ENCODE measurements around the gene FAXDC2. TPM values are rescaled to one million over a fixed set of nuclear protein-coding genes. Genes with fewer than 3 reads are reported as not detected.

Gene FAXDC2
- total RNA-seq, 2 donors from 2014 or later = 22.1 to 24.6 TPM

GRCh38 chr5:154811653-154812465, 38.5 kb downstream of the FAXDC2 start:
- peak; percentile 76 for DNase-seq (ENCODE audit: low spot score)
- Histone ChIP-seq H3K27ac (no peak overlapping the region), H3K4me1 (peaks cover 0 to 4% of the 10 kb centered on the region in 2 donors), H3K27me3 (no peaks in the 10 kb centered on the region), H3K9me3 (no peaks in the 10 kb centered on the region), H3K4me3 (no peak overlapping the region), H3K36me3 (peaks cover 86% of the 10 kb centered on the region)
- peak; percentile 90 to 94 for TF ChIP-seq CTCF (IDR thresholded peaks at IDR 0.05)

GRCh38 chr5:154811239-154811638, 39.2 kb downstream of the FAXDC2 start:
- no peak for TF ChIP-seq CTCF (IDR thresholded peaks at IDR 0.05)
- peaks cover 86% of the 10 kb centered on the region for H3K36me3 ChIP-seq
- no peaks in the 10 kb centered on the region for H3K27me3 ChIP-seq
- H3K27ac ChIP-seq = no peak overlapping the region
- DNase-seq (ENCODE audit: low spot score) = no peak
- H3K4me1 ChIP-seq = no peaks in the 10 kb centered on the region
- H3K4me3 ChIP-seq = no peak overlapping the region
- no peaks in the 10 kb centered on the region for H3K9me3 ChIP-seq

DNA sequence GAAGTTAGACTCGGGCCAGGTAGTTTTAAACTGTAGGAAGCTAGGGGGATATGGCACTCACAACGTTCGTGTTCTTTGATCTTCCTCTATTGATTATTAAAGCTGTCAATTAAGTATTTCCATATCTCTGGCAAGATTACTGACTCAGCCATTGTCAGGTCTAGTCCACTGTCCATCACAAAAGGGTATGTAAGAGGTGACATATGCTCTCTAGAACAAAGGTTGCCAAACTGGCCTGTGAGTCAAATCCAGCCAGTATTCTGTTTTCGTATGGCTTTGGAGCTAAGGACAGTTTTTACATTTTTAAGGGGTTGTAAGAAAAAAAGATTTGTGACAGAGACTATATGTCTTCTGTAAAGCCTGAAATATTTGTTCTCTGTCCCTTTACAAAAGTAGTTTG, 44.2 kb downstream of the FAXDC2 start:
- Histone ChIP-seq H3K4me1 (peaks cover 0 to 8% of the 10 kb centered on the region in 2 donors), H3K9me3 (no peaks in the 10 kb centered on the region), H3K4me3 (no peak overlapping the region), H3K27me3 (no peaks in the 10 kb centered on the region), H3K36me3 (peaks cover 91% of the 10 kb centered on the region), H3K27ac (no peak overlapping the region)
- no peak for DNase-seq (ENCODE audit: low spot score)
- TF ChIP-seq CTCF (IDR thresholded peaks at IDR 0.05) = no peak

GRCh38 chr5:154802050-154802449, 48.4 kb downstream of the FAXDC2 start:
- H3K27ac ChIP-seq = no peak overlapping the region
- TF ChIP-seq CTCF (IDR thresholded peaks at IDR 0.05) = no peak
- H3K36me3 ChIP-seq = peaks cover 76% of the 10 kb centered on the region
- H3K9me3 ChIP-seq = no peaks in the 10 kb centered on the region
- H3K4me1 ChIP-seq = peaks cover 0 to 8% of the 10 kb centered on the region in 2 donors
- no peaks in the 10 kb centered on the region for H3K27me3 ChIP-seq
- no peak for DNase-seq (ENCODE audit: low spot score)
- no peak overlapping the region for H3K4me3 ChIP-seq

- no peaks in the 10 kb centered on the region for H3K9me3 ChIP-seq
- H3K4me1 ChIP-seq = peaks cover 0 to 8% of the 10 kb centered on the region in 2 donors
- no peak for TF ChIP-seq CTCF (IDR thresholded peaks at IDR 0.05)
- no peak for DNase-seq (ENCODE audit: low spot score)
- H3K36me3 ChIP-seq = peaks cover 78% of the 10 kb centered on the region
- H3K27ac ChIP-seq = no peak overlapping the region
- no peak overlapping the region for H3K4me3 ChIP-seq
- H3K27me3 ChIP-seq = no peaks in the 10 kb centered on the region
Observed at GRCh38 chr5:154801083-154801482, 49.3 kb downstream of the FAXDC2 start.

All from right atrium auricular region (tissue), 2 donors.